Small intestine (tissue), 7 donors: Measurements from ENCODE around the gene TNFRSF18. TPM values are rescaled to one million over a fixed set of nuclear protein-coding genes. Genes with fewer than 3 reads are reported as not detected.

Experiments used
- DNase-seq, 2 donors: peaks; one replicate each; pipeline versions ENCODE4 v3.0.0 to v3.0.0-alpha.2; 2013
- FAIRE-seq: peaks from 2 replicates; lab custom pipeline; 2012; peaks lifted over from hg19 to GRCh38; lab: Jason Lieb, UNC
- H3K27ac ChIP-seq, 3 donors: one replicate each; pipeline ENCODE4 v1.5.1; 2013; ENCODE audit warnings: low read length in 2 of 3, mild to moderate bottlenecking in 2 of 3, control low read depth in 1 of 3, inconsistent platforms in 1 of 3, low read depth in 1 of 3, moderate library complexity in 1 of 3
- H3K27me3 ChIP-seq, 3 donors: one replicate each; pipeline ENCODE4 v1.6.1; 2013; ENCODE audit warnings: low read length in 3 of 3, inconsistent platforms in 1 of 3; ENCODE audit not compliant: control insufficient read depth in 3 of 3, insufficient read depth in 3 of 3
- H3K36me3 ChIP-seq, 3 donors: one replicate each; pipeline ENCODE4 v1.6.1; 2013; ENCODE audit warnings: low read length in 3 of 3, inconsistent platforms in 1 of 3, low read depth in 1 of 3, mild to moderate bottlenecking in 1 of 3, moderate library complexity in 1 of 3; ENCODE audit not compliant: control insufficient read depth in 3 of 3, insufficient read depth in 2 of 3
- H3K4me1 ChIP-seq, 3 donors: one replicate each; pipeline ENCODE4 v1.6.1; 2013; ENCODE audit warnings: low read length in 2 of 3, inconsistent platforms in 1 of 3, low read depth in 1 of 3, mild to moderate bottlenecking in 1 of 3, moderate library complexity in 1 of 3; ENCODE audit not compliant: control insufficient read depth in 3 of 3, insufficient read depth in 2 of 3
- H3K4me3 ChIP-seq, 3 donors: one replicate each; pipeline ENCODE4 v1.5.1; 2013; ENCODE audit warnings: low read length in 3 of 3, control low read depth in 1 of 3, inconsistent platforms in 1 of 3, low read depth in 1 of 3, mild to moderate bottlenecking in 1 of 3, moderate library complexity in 1 of 3
- H3K9me3 ChIP-seq, 2 donors: one replicate each; pipeline ENCODE4 v1.6.1; 2013; ENCODE audit warnings: low read depth in 1 of 2, low read length in 1 of 2; ENCODE audit not compliant: control insufficient read depth in 2 of 2, insufficient read depth in 1 of 2
- WGBS, 3 donors: extraction: QIAGEN DNeasy Blood & Tissue Kit; methylation state at CpG; one replicate each; pipeline ENCODE4 v1.1.7; 2013; 5-methylcytosine and 5-hydroxymethylcytosine counted together
- polyA plus RNA-seq, 4 donors: library from polyadenylated mRNA; stranded (reverse) in 3 of 4; unstranded in 1 of 4; fragments of 200-250 nt in 3 of 4; fragments of 120-200 nt in 1 of 4; gene quantifications; one replicate each; pipeline versions ENCODE4 v1.2.1 to v1.2.3, GENCODE V29; 2013
- donor health status: healthy with polysubstance abuse.
- donor health status: control.
- donor health status: control.
- donor health status: Bipolar disorder and iron deficiency.
- donor health status: healthy.

The TNFRSF18 gene
- polyA plus RNA-seq, 4 donors: 0.47 to 5.9 (median 1.8) TPM; not detected in 1

- H3K9me3 ChIP-seq: peaks cover 0 to under 1% of the 10 kb centered on the region in 2 donors
- H3K36me3 ChIP-seq: peaks cover 0 to 40% (median 0%) of the 10 kb centered on the region in 3 donors
- no peak for DNase-seq
- H3K27ac ChIP-seq: no peak overlapping the region
- H3K4me3 ChIP-seq: no peak overlapping the region
- peaks cover 0 to 48% (median 6%) of the 10 kb centered on the region in 3 donors for H3K4me1 ChIP-seq
- WGBS, 3 donors: 84 to 89% (median 85%) methylated on average over 28 to 29 of the region's 29 CpGs
- FAIRE-seq: no peak
- H3K27me3 ChIP-seq: no peaks in the 10 kb centered on the region
Measured at GRCh38 chr1:1161078-1161682, 45.2 kb downstream of the TNFRSF18 start.

GRCh38 chr1:1160281-1160930 lies 46.0 kb downstream of the TNFRSF18 start:
- Histone ChIP-seq H3K4me1 (peaks cover 0 to 41% (median 6%) of the 10 kb centered on the region in 3 donors), H3K9me3 (peaks cover 0 to 7% of the 10 kb centered on the region in 2 donors), H3K27ac (peak overlapping the region; percentile 97 to 100 (median 100)), H3K27me3 (no peaks in the 10 kb centered on the region), H3K36me3 (peaks cover 0 to 40% (median 0%) of the 10 kb centered on the region in 3 donors), H3K4me3 (no peak overlapping the region)
- WGBS, 3 donors: 80 to 88% (median 80%) methylated on average over 22 to 23 of the region's 23 CpGs
- no peak for DNase-seq
- no peak for FAIRE-seq

- FAIRE-seq: no peak
- WGBS, 3 donors: 2 to 14% (median 9%) methylated on average over 32 to 46 of the region's 46 CpGs
Measured at GRCh38 chr1:1157914-1158710, 48.3 kb downstream of the TNFRSF18 start.

GRCh38 chr1:1157426-1157913 lies 48.9 kb downstream of the TNFRSF18 start:
- 1% methylated on average over 23 to 29 of the region's 29 CpGs for WGBS, 3 donors
- peak overlapping the region; percentile 67 to 71 (median 70) for H3K4me3 ChIP-seq
- H3K4me1 ChIP-seq: peaks cover 0 to 37% (median 6%) of the 10 kb centered on the region in 3 donors
- peak overlapping the region; percentile 97 to 100 (median 100) for H3K27ac ChIP-seq
- no peaks in the 10 kb centered on the region for H3K27me3 ChIP-seq
- peak; percentile 96 for DNase-seq
- FAIRE-seq: no peak
- H3K9me3 ChIP-seq: peaks cover 0 to 22% of the 10 kb centered on the region in 2 donors
- peaks cover 0 to 38% (median 0%) of the 10 kb centered on the region in 3 donors for H3K36me3 ChIP-seq

More at GRCh38 chr1:1157914-1158710, 48.3 kb downstream of the TNFRSF18 start:
- DNase-seq: peak; percentile 84 to 92
- Histone ChIP-seq H3K27ac (peak overlapping the region; percentile 97 to 100 (median 100)), H3K9me3 (peaks cover 0 to 15% of the 10 kb centered on the region in 2 donors), H3K4me1 (peaks cover 0 to 37% (median 6%) of the 10 kb centered on the region in 3 donors), H3K4me3 (peak overlapping the region; percentile 67 to 71 (median 70)), H3K36me3 (peaks cover 0 to 33% (median 0%) of the 10 kb centered on the region in 3 donors), H3K27me3 (no peaks in the 10 kb centered on the region)

GRCh38 chr1:1157033-1157365 lies 49.4 kb downstream of the TNFRSF18 start:
- Histone ChIP-seq H3K36me3 (peaks cover 0 to 40% (median 0%) of the 10 kb centered on the region in 3 donors), H3K27ac (peak overlapping the region in 1 of 3 donors; percentile 27), H3K27me3 (no peaks in the 10 kb centered on the region), H3K4me3 (no peak overlapping the region), H3K4me1 (peaks cover 0 to 33% (median 6%) of the 10 kb centered on the region in 3 donors), H3K9me3 (peaks cover 0 to 26% of the 10 kb centered on the region in 2 donors)
- DNase-seq (peak in 1 of 2 donors; percentile 51), FAIRE-seq (no peak)
- 33 to 43% (median 36%) methylated on average over 2 to 6 of the region's 9 CpGs for WGBS, 3 donors

GRCh38 chr1:1156140-1157032 lies 50.0 kb downstream of the TNFRSF18 start:
- peaks cover 0 to 31% (median 6%) of the 10 kb centered on the region in 3 donors for H3K4me1 ChIP-seq
- 76 to 84% (median 78%) methylated on average over 24 to 26 of the region's 26 CpGs for WGBS, 3 donors
- DNase-seq (no peak), FAIRE-seq (no peak)
- peak overlapping the region in 1 of 3 donors; percentile 27 for H3K27ac ChIP-seq
- peaks cover 0 to 27% of the 10 kb centered on the region in 2 donors for H3K9me3 ChIP-seq
- no peaks in the 10 kb centered on the region for H3K27me3 ChIP-seq
- H3K36me3 ChIP-seq: peaks cover 0 to 37% (median 0%) of the 10 kb centered on the region in 3 donors
- H3K4me3 ChIP-seq: no peak overlapping the region

- WGBS, 3 donors: 90 to 92% (median 92%) methylated on average over 10 of the region's 10 CpGs
- Histone ChIP-seq H3K36me3 (peaks cover 0 to 31% (median 0%) of the 10 kb centered on the region in 3 donors), H3K4me1 (peaks cover 0 to 38% (median 6%) of the 10 kb centered on the region in 3 donors), H3K4me3 (no peak overlapping the region), H3K27ac (no peak overlapping the region), H3K9me3 (peaks cover 0 to 27% of the 10 kb centered on the region in 2 donors), H3K27me3 (no peaks in the 10 kb centered on the region)
- FAIRE-seq: no peak
- no peak for DNase-seq
Measured at GRCh38 chr1:1155258-1155657, 51.1 kb downstream of the TNFRSF18 start.
